Neural crest cell (in vitro differentiated cells): ENCODE results near the gene RPRD2. TPM values are rescaled to one million over a fixed set of nuclear protein-coding genes. Genes with fewer than 3 reads are reported as not detected.
A peak's percentile ranks its signal among the peaks of the same experiment; 100 is the strongest.

Experiments
- DNase-seq: peaks from one replicate; pipeline ENCODE4 v3.0.0; 2021; ENCODE audit warnings: low read depth, mixed read lengths, low spot score
- H3K27ac Mint-ChIP-seq: one replicate; pipeline ENCODE4 v1.8.0; 2021; ENCODE audit warnings: mild to moderate bottlenecking, mixed read lengths; ENCODE audit not compliant: unreplicated experiment
- H3K27me3 Mint-ChIP-seq: 2 replicates; pipeline ENCODE4 v1.8.0; 2021; ENCODE audit warnings: low read depth, mild to moderate bottlenecking, mixed read lengths
- H3K36me3 Mint-ChIP-seq: 2 replicates; pipeline ENCODE4 v1.8.0; 2021; ENCODE audit warnings: low read depth, mild to moderate bottlenecking, mixed read lengths
- H3K4me1 Mint-ChIP-seq: 2 replicates; pipeline ENCODE4 v1.8.0; 2021; ENCODE audit warnings: mixed read lengths
- H3K4me3 Mint-ChIP-seq: one replicate; pipeline ENCODE4 v1.8.0; 2021; ENCODE audit warnings: mild to moderate bottlenecking, mixed read lengths
- H3K9me3 Mint-ChIP-seq: 2 replicates; pipeline ENCODE4 v1.8.0; 2021; ENCODE audit warnings: mixed read lengths
- CTCF ChIP-seq: fragments of 200-600 bp; sonication (generic); conservative IDR thresholded peaks from 2 replicates; pipeline ENCODE4 v1.5.0; 2021; ENCODE audit warnings: antibody characterized with exemption, mild to moderate bottlenecking
- total RNA-seq: library from RNA; stranded (reverse); gene quantifications from 2 replicates; pipeline ENCODE4 v1.2.1, GENCODE V29; 2021

RPRD2 gene
- total RNA-seq, 1 donor from 2014 or later = 40.8 TPM

- H3K4me1 Mint-ChIP-seq = peaks cover 45% of the 10 kb centered on the region
- H3K9me3 Mint-ChIP-seq = no peaks in the 10 kb centered on the region
- H3K36me3 Mint-ChIP-seq = no peaks in the 10 kb centered on the region
- H3K27ac Mint-ChIP-seq = no peak overlapping the region
- H3K27me3 Mint-ChIP-seq = peaks cover 2% of the 10 kb centered on the region
- TF ChIP-seq CTCF = no peak
- H3K4me3 Mint-ChIP-seq = peak overlapping the region; percentile 96
- DNase-seq = no peak
Measured at GRCh38 chr1:150366416-150367296, 2.7 kb downstream of the RPRD2 start.

GRCh38 chr1:150371110-150371509 is 7.2 kb downstream of the RPRD2 start:
- no peaks in the 10 kb centered on the region for H3K9me3 Mint-ChIP-seq
- no peak for TF ChIP-seq CTCF
- no peaks in the 10 kb centered on the region for H3K36me3 Mint-ChIP-seq
- H3K4me3 Mint-ChIP-seq = peak overlapping the region; percentile 22
- no peak overlapping the region for H3K27ac Mint-ChIP-seq
- no peaks in the 10 kb centered on the region for H3K27me3 Mint-ChIP-seq
- peaks cover 54% of the 10 kb centered on the region for H3K4me1 Mint-ChIP-seq
- no peak for DNase-seq

GRCh38 chr1:150372580-150372979 is 8.6 kb downstream of the RPRD2 start:
- H3K4me3 Mint-ChIP-seq = no peak overlapping the region
- H3K4me1 Mint-ChIP-seq = peaks cover 44% of the 10 kb centered on the region
- H3K27me3 Mint-ChIP-seq = no peaks in the 10 kb centered on the region
- no peaks in the 10 kb centered on the region for H3K36me3 Mint-ChIP-seq
- TF ChIP-seq CTCF = no peak
- DNase-seq = no peak
- no peak overlapping the region for H3K27ac Mint-ChIP-seq
- H3K9me3 Mint-ChIP-seq = no peaks in the 10 kb centered on the region

- Mint-ChIP-seq H3K27me3 (no peaks in the 10 kb centered on the region), H3K9me3 (no peaks in the 10 kb centered on the region), H3K4me1 (peaks cover 37% of the 10 kb centered on the region), H3K4me3 (no peak overlapping the region), H3K36me3 (no peaks in the 10 kb centered on the region), H3K27ac (no peak overlapping the region)
- no peak for DNase-seq
- TF ChIP-seq CTCF = no peak
Measured at GRCh38 chr1:150376110-150376509, 12.2 kb downstream of the RPRD2 start.

- Mint-ChIP-seq H3K36me3 (no peaks in the 10 kb centered on the region), H3K27me3 (no peaks in the 10 kb centered on the region), H3K27ac (no peak overlapping the region), H3K4me1 (peaks cover 4% of the 10 kb centered on the region), H3K4me3 (no peak overlapping the region), H3K9me3 (no peaks in the 10 kb centered on the region)
- no peak for TF ChIP-seq CTCF
- DNase-seq = no peak
Measured at GRCh38 chr1:150383631-150384324, 19.8 kb downstream of the RPRD2 start.
